IMR-90 (cell line): ENCODE data around the gene OR51B6. TPM values are rescaled to one million over a fixed set of nuclear protein-coding genes. Genes with fewer than 3 reads are reported as not detected.
A peak's percentile ranks its signal among the peaks of the same experiment; 100 is the strongest.

Source experiments
- ATAC-seq: fragments of 200-7000 bp; cut with Tn5 transposase; 2 replicates; pipeline ENCODE4 v1.9.1; 2020; ENCODE audit warnings: low read depth, mild to moderate bottlenecking, moderate library complexity
- BruUV-seq: library from RNA; stranded (reverse); fragments of 400-500 nt; replicated peaks from 2 replicates; lab custom pipeline; 2021; lab: Mats Ljungman, UMichigan
- CTCF ChIA-PET: fragments of 300-600 bp; formaldehyde crosslinking; extraction: SDS; loops from one replicate; lab custom pipeline; 2021; ENCODE audit warnings: antibody characterized with exemption; lab: Yijun Ruan, JAX
- POLR2A ChIA-PET: fragments of 300-600 bp; sonication (Branson Sonifier 250); formaldehyde crosslinking; loops from one replicate; lab custom pipeline; 2022; ENCODE audit warnings: antibody characterized with exemption; ENCODE audit not compliant: unreplicated experiment; lab: Charles Lee
- DNase-seq: peaks from one replicate; pipeline ENCODE4 v3.0.0; 2013
- H2AFZ ChIP-seq: replicated peaks from 2 replicates; pipeline ENCODE3; 2013; ENCODE audit warnings: low read length, mild to moderate bottlenecking; ENCODE audit not compliant: poor library complexity
- H2AK5ac ChIP-seq: 2 replicates; pipeline ENCODE4 v1.6.1; 2013; ENCODE audit warnings: low read depth, low read length, inconsistent platforms
- H2AK9ac ChIP-seq: replicated peaks from 2 replicates; pipeline ENCODE3; 2013; ENCODE audit warnings: mild to moderate bottlenecking, low read depth, low read length, moderate library complexity; ENCODE audit not compliant: poor library complexity
- H2BK120ac ChIP-seq: 2 replicates; pipeline ENCODE4 v1.6.1; 2013; ENCODE audit warnings: low read depth, low read length, inconsistent platforms
- H2BK15ac ChIP-seq: 3 replicates; pipeline ENCODE4 v1.6.1; 2013; ENCODE audit warnings: low read depth, low read length, inconsistent platforms
- H2BK20ac ChIP-seq: 2 replicates; pipeline ENCODE4 v1.6.1; 2013; ENCODE audit warnings: low read depth, mild to moderate bottlenecking, inconsistent platforms, low read length, moderate library complexity
- H2BK5ac ChIP-seq: 2 replicates; pipeline ENCODE4 v1.6.1; 2013; ENCODE audit warnings: mild to moderate bottlenecking, low read depth, low read length, inconsistent platforms; ENCODE audit not compliant: poor library complexity, severe bottlenecking
- H3K14ac ChIP-seq: replicated peaks from 2 replicates; pipeline ENCODE4 v1.6.1; 2013; ENCODE audit warnings: low read depth, low read length, inconsistent platforms
- H3K18ac ChIP-seq: 2 replicates; pipeline ENCODE4 v1.6.1; 2013; ENCODE audit warnings: low read depth, low read length, control low read depth
- H3K23ac ChIP-seq: 2 replicates; pipeline ENCODE4 v1.6.1; 2013; ENCODE audit warnings: low read depth, low read length, inconsistent platforms
- H3K27ac ChIP-seq: 2 replicates; pipeline ENCODE4 v1.5.1; 2013; ENCODE audit warnings: mild to moderate bottlenecking, control low read depth, low read length; ENCODE audit not compliant: insufficient read depth
- H3K27me3 ChIP-seq: 2 replicates; pipeline ENCODE4 v1.6.1; 2013; ENCODE audit warnings: low read length; ENCODE audit not compliant: control insufficient read depth, insufficient read depth
- H3K36me3 ChIP-seq: 2 replicates; pipeline ENCODE4 v1.6.1; 2013; ENCODE audit warnings: low read length, mixed read lengths; ENCODE audit not compliant: control insufficient read depth, insufficient read depth
- H3K4ac ChIP-seq: 2 replicates; pipeline ENCODE4 v1.6.1; 2013; ENCODE audit warnings: low read depth, low read length, inconsistent platforms
- H3K4me1 ChIP-seq: 2 replicates; pipeline ENCODE4 v1.6.1; 2013; ENCODE audit warnings: low read length, mixed read lengths; ENCODE audit not compliant: control insufficient read depth, insufficient read depth
- H3K4me2 ChIP-seq: 2 replicates; pipeline ENCODE4 v1.6.1; 2013; ENCODE audit warnings: low read depth, mild to moderate bottlenecking, control low read depth, low read length, moderate library complexity
- H3K4me3 ChIP-seq: 2 replicates; pipeline ENCODE4 v1.5.1; 2013; ENCODE audit warnings: low read depth, mild to moderate bottlenecking, control low read depth, low read length, moderate library complexity; ENCODE audit not compliant: insufficient read depth
- H3K56ac ChIP-seq: 2 replicates; pipeline ENCODE4 v1.6.1; 2013; ENCODE audit warnings: low read length, inconsistent platforms; ENCODE audit not compliant: insufficient read depth; ENCODE audit errors: extremely low read depth
- H3K79me1 ChIP-seq, 2 experiments: 2 replicates each; pipeline ENCODE4 v1.6.1; 2013; ENCODE audit warnings: low read length in 2 of 2, inconsistent platforms in 1 of 2, low read depth in 1 of 2
- H3K9ac ChIP-seq: 2 replicates; pipeline ENCODE4 v1.6.1; 2013; ENCODE audit warnings: low read depth, low read length, control low read depth
- H3K9me1 ChIP-seq: 2 replicates; pipeline ENCODE4 v1.6.1; 2013; ENCODE audit warnings: low read length, inconsistent platforms; ENCODE audit not compliant: insufficient read depth
- H3K9me3 ChIP-seq: 2 replicates; pipeline ENCODE4 v1.6.1; 2013; ENCODE audit warnings: low read length; ENCODE audit not compliant: control insufficient read depth, insufficient read depth
- H4K20me1 ChIP-seq: 2 replicates; pipeline ENCODE4 v1.6.1; 2013; ENCODE audit warnings: low read length, inconsistent platforms; ENCODE audit not compliant: insufficient read depth
- H4K5ac ChIP-seq: 2 replicates; pipeline ENCODE4 v1.6.1; 2013; ENCODE audit warnings: mild to moderate bottlenecking, low read depth, low read length, control low read depth
- H4K8ac ChIP-seq, 2 experiments: 2 replicates each; pipeline ENCODE4 v1.6.1; 2013; ENCODE audit warnings: low read depth in 2 of 2, low read length in 2 of 2, control low read depth in 1 of 2, inconsistent platforms in 1 of 2
- H4K91ac ChIP-seq: 2 replicates; pipeline ENCODE4 v1.6.1; 2013; ENCODE audit warnings: low read depth, low read length, inconsistent platforms; ENCODE audit not compliant: insufficient read depth
- BHLHE40 ChIP-seq: fragments of 150-350 bp; IDR thresholded peaks from 2 replicates; pipeline ENCODE4 v1.6.1; 2016; ENCODE audit warnings: mild to moderate bottlenecking, low read depth, low read length
- CEBPB ChIP-seq: IDR thresholded peaks from 2 replicates; pipeline ENCODE4 v1.6.1; 2012; ENCODE audit warnings: low read depth, low read length, improper control_type of control experiment
- CHD1 ChIP-seq: IDR thresholded peaks from 2 replicates; pipeline ENCODE4 v1.6.1; 2012; ENCODE audit warnings: low read depth, low read length, improper control_type of control experiment
- CTCF ChIP-seq: conservative IDR thresholded peaks from 2 replicates; pipeline ENCODE4 v1.5.1; 2012; ENCODE audit warnings: mild to moderate bottlenecking, low read depth, low read length, improper control_type of control experiment
- MAFK ChIP-seq: IDR thresholded peaks from 2 replicates; pipeline ENCODE4 v1.6.1; 2012; ENCODE audit warnings: low read depth, low read length, improper control_type of control experiment
- MAZ ChIP-seq: IDR thresholded peaks from 2 replicates; pipeline ENCODE4 v1.6.1; 2012; ENCODE audit warnings: low read depth, mild to moderate bottlenecking, low read length, improper control_type of control experiment, moderate library complexity, borderline replicate concordance
- MXI1 ChIP-seq: IDR thresholded peaks from 2 replicates; pipeline ENCODE4 v1.6.1; 2012; ENCODE audit warnings: low read depth, mild to moderate bottlenecking, low read length, moderate library complexity, borderline replicate concordance
- NFE2L2 ChIP-seq: fragments of 150-350 bp; IDR thresholded peaks from 2 replicates; pipeline ENCODE4 v1.6.1; 2016; ENCODE audit warnings: low read depth, mild to moderate bottlenecking, low read length
- POLR2A ChIP-seq: IDR thresholded peaks from 2 replicates; pipeline ENCODE4 v1.6.1; 2012; ENCODE audit warnings: mild to moderate bottlenecking, low read depth, low read length
- RCOR1 ChIP-seq: IDR thresholded peaks from 2 replicates; pipeline ENCODE4 v1.6.1; 2012; ENCODE audit warnings: mild to moderate bottlenecking, low read length, improper control_type of control experiment; ENCODE audit not compliant: insufficient replicate concordance
- RFX5 ChIP-seq: IDR thresholded peaks from 2 replicates; pipeline ENCODE4 v1.8.0; 2012; ENCODE audit warnings: low read depth, mild to moderate bottlenecking, low read length, moderate library complexity
- SMC3 ChIP-seq: fragments of 150-350 bp; IDR thresholded peaks from 2 replicates; pipeline ENCODE4 v1.6.1; 2016; ENCODE audit warnings: low read depth, mild to moderate bottlenecking, antibody characterized with exemption, low read length, moderate library complexity
- USF2 ChIP-seq: fragments of 150-350 bp; IDR thresholded peaks from 2 replicates; pipeline ENCODE4 v1.6.1; 2017; ENCODE audit warnings: mild to moderate bottlenecking, antibody characterized with exemption, low read length, low read depth
- WGBS, 2 experiments: methylation state at CpG; one replicate each; pipeline versions ENCODE4 v1.1.5 to v1.1.7; 2013; ENCODE audit warnings: missing lambda C conversion rate in 2 of 2; ENCODE audit not compliant: insufficient read length in 1 of 2; ENCODE audit errors: extremely low coverage in 2 of 2; 5-methylcytosine and 5-hydroxymethylcytosine counted together
- dilution Hi-C: fragments of 300-500 bp; cut with HindIII; formaldehyde crosslinking; loops from one replicate; pipeline ENCODE4 v1.14.3; 2018; ENCODE audit warnings: low sequenced_read_pairs; ENCODE audit not compliant: unreplicated experiment
- in situ Hi-C: fragments of 300-500 bp; cut with MboI; formaldehyde crosslinking; loops from 3 replicates; pipeline ENCODE4 v1.14.3; 2019; ENCODE audit warnings: low sequenced_read_pairs, inconsistent platforms, mixed read lengths
- intact Hi-C: fragments of 100-400 bp; cut with micrococcal nuclease; formaldehyde crosslinking; loops from 2 replicates; pipeline ENCODE4 v1.10.0; 2022
- polyA plus RNA-seq, 3 experiments: library from polyadenylated mRNA; depleted of rRNA; stranded (reverse); fragments of >200 nt; gene quantifications; 2 replicates each; pipeline ENCODE4 v1.2.3, GENCODE V29; 2012; ENCODE audit warnings: low replicate concordance in 1 of 3
- total RNA-seq: library from RNA; depleted of rRNA; stranded (reverse); fragments of >200 nt; gene quantifications from 2 replicates; pipeline ENCODE4 v1.2.3, GENCODE V29; 2012

The OR51B6 gene
- total and polyA plus RNA-seq, 2 of the 4 experiments (the other 2 are of a cell fraction), result not detected

- no peak for TF ChIP-seq BHLHE40
- no peak for TF ChIP-seq POLR2A
- TF ChIP-seq MXI1, result no peak
- TF ChIP-seq NFE2L2, result no peak
- TF ChIP-seq MAFK, result no peak
- TF ChIP-seq RFX5, result no peak
- no peak for TF ChIP-seq SMC3
- no peak for TF ChIP-seq CHD1
- no peak for TF ChIP-seq USF2
- no peak for TF ChIP-seq MAZ
- TF ChIP-seq RCOR1, result no peak
- TF ChIP-seq CTCF, result no peak
- no peak for TF ChIP-seq CEBPB
- peak overlapping the region; percentile 93 for H2BK20ac ChIP-seq
- no peaks in the 10 kb centered on the region for H3K27me3 ChIP-seq
- H3K4ac ChIP-seq, result peak overlapping the region; percentile 86; the same call in 1 of the 2 replicates
- DNase-seq (no peak), ATAC-seq (no peak)
- H4K91ac ChIP-seq, result peak overlapping the region; percentile 21
- peak overlapping the region; percentile 66; the same call in 2 of the 3 replicates for H2BK15ac ChIP-seq
- in situ Hi-C loops, result no loop called here
- H3K79me1 ChIP-seq, result no peaks in the 10 kb centered on the region
- CTCF ChIA-PET, result no interaction called here
- intact Hi-C loops, result no loop called here
- H3K9ac ChIP-seq, result no peak overlapping the region
- no peak overlapping the region for H3K4me2 ChIP-seq
- POLR2A ChIA-PET, result no interaction called here
- peak overlapping the region; percentile 94; the same call in 1 of the 2 replicates for H2BK120ac ChIP-seq
- H3K56ac ChIP-seq, result no peak overlapping the region
- H3K27ac ChIP-seq, result no peak overlapping the region
- H3K14ac ChIP-seq, result no peak overlapping the region
- H2AK5ac ChIP-seq, result no peak overlapping the region; the same call in 1 of the 2 replicates
- H4K20me1 ChIP-seq, result no peaks in the 10 kb centered on the region
- no TSS peak for BruUV-seq
- peak overlapping the region; percentile 82; the same call in 1 of the 2 replicates for H4K5ac ChIP-seq
- H2BK5ac ChIP-seq, result peak overlapping the region; percentile 46
- H3K4me3 ChIP-seq, result no peak overlapping the region
- peak overlapping the region; percentile 75 to 78; a peak in 2 of 4 replicates for H4K8ac ChIP-seq
- H3K9me1 ChIP-seq, result peaks cover 7% of the 10 kb centered on the region; the same call in 1 of the 2 replicates
- dilution Hi-C loops, result no loop called here
- no peaks in the 10 kb centered on the region for H3K36me3 ChIP-seq
- WGBS, 2 experiments, result no CpG with 5 or more reads among the region's 1 CpG
- H2AFZ ChIP-seq, result no peak overlapping the region
- no peaks in the 10 kb centered on the region for H3K9me3 ChIP-seq
- no peak overlapping the region for H3K23ac ChIP-seq
- no peak overlapping the region for H2AK9ac ChIP-seq
- peaks cover 14% of the 10 kb centered on the region for H3K4me1 ChIP-seq
- H3K18ac ChIP-seq, result peak overlapping the region; percentile 85; the same call in 1 of the 2 replicates
These were observed 11.5 kb upstream of the OR51B6 start for GRCh38 chr11:5339771-5340322.
